Brain microvascular endothelial cell (primary cell): ENCODE data around the gene BHLHA15.

Experiments used
- DNase-seq: peaks from one replicate; pipeline ENCODE4 v3.0.0-alpha.2; 2020
- H3K27ac ChIP-seq: fragments of 250-450 bp; sonication (Bioruptor Pico); 2 replicates; pipeline ENCODE4 v1.5.1; 2020; ENCODE audit warnings: mild to moderate bottlenecking, moderate library complexity
- H3K27me3 ChIP-seq: fragments of 250-450 bp; sonication (Bioruptor Pico); replicated peaks from 2 replicates; pipeline ENCODE4 v1.5.1; 2020; ENCODE audit warnings: mild to moderate bottlenecking
- H3K36me3 ChIP-seq: fragments of 250-450 bp; sonication (Bioruptor Pico); replicated peaks from 2 replicates; pipeline ENCODE4 v1.5.1; 2020; ENCODE audit warnings: mild to moderate bottlenecking
- H3K4me3 ChIP-seq: 2 replicates; pipeline ENCODE4 v1.5.1; 2011; ENCODE audit warnings: low read depth, mild to moderate bottlenecking, control low read depth, low read length, moderate library complexity
- CTCF ChIP-seq: IDR thresholded peaks from 2 replicates; pipeline ENCODE4 v1.5.1; 2011; ENCODE audit warnings: low read depth, mild to moderate bottlenecking, moderate library complexity, low read length, control low read depth, inconsistent platforms; ENCODE audit errors: missing control alignments
- in situ Hi-C: cut with HindIII; loops from 2 replicates; pipeline ENCODE4 v1.10.0; 2017; ENCODE audit warnings: low sequenced_read_pairs, low pct_ligation_motif_present

Gene BHLHA15

GRCh38 chr7:98194672-98195457, 16.4 kb upstream of the BHLHA15 start:
- peaks cover 12% of the 10 kb centered on the region for H3K36me3 ChIP-seq

GRCh38 chr7:98196706-98197605, 14.3 kb upstream of the BHLHA15 start:
- TF ChIP-seq CTCF = no peak
- DNase-seq = no peak
- in situ Hi-C loops = no loop called here

More at GRCh38 chr7:98194672-98195457, 16.4 kb upstream of the BHLHA15 start:
- no peak overlapping the region for H3K4me3 ChIP-seq
- no peak overlapping the region for H3K27ac ChIP-seq
- no peaks in the 10 kb centered on the region for H3K27me3 ChIP-seq
- in situ Hi-C loops = no loop called here
- TF ChIP-seq CTCF = no peak
- DNase-seq = peak; percentile 18

GRCh38 chr7:98199131-98199530, 12.1 kb upstream of the BHLHA15 start:
- TF ChIP-seq CTCF = no peak
- H3K27ac ChIP-seq = no peak overlapping the region
- DNase-seq = no peak
- H3K27me3 ChIP-seq = no peaks in the 10 kb centered on the region
- in situ Hi-C loops = no loop called here
- no peak overlapping the region for H3K4me3 ChIP-seq
- H3K36me3 ChIP-seq = peaks cover 2% of the 10 kb centered on the region

More at GRCh38 chr7:98196706-98197605, 14.3 kb upstream of the BHLHA15 start:
- peaks cover 6% of the 10 kb centered on the region for H3K36me3 ChIP-seq
- H3K27me3 ChIP-seq = no peaks in the 10 kb centered on the region
- no peak overlapping the region for H3K27ac ChIP-seq
- H3K4me3 ChIP-seq = no peak overlapping the region

GRCh38 chr7:98200364-98200763, 10.9 kb upstream of the BHLHA15 start:
- Histone ChIP-seq H3K27ac (no peak overlapping the region), H3K27me3 (no peaks in the 10 kb centered on the region), H3K4me3 (no peak overlapping the region), H3K36me3 (peaks cover 5% of the 10 kb centered on the region)
- no peak for TF ChIP-seq CTCF
- in situ Hi-C loops = no loop called here
- DNase-seq = no peak

- Histone ChIP-seq H3K27ac (no peak overlapping the region), H3K4me3 (no peak overlapping the region)
- in situ Hi-C loops = no loop called here
Measured at GRCh38 chr7:98202367-98203195, 8.7 kb upstream of the BHLHA15 start.

More at GRCh38 chr7:98202367-98203195, 8.7 kb upstream of the BHLHA15 start:
- no peak for TF ChIP-seq CTCF
- peaks cover 5% of the 10 kb centered on the region for H3K36me3 ChIP-seq
- DNase-seq = no peak
- H3K27me3 ChIP-seq = no peaks in the 10 kb centered on the region
